GM19099 (cell line): ENCODE results near the gene FGR.

ENCODE experiments used
- POLR2A ChIP-seq: IDR thresholded peaks from 3 replicates; pipeline ENCODE4 v1.6.1; 2011; ENCODE audit warnings: low read depth; ENCODE audit not compliant: insufficient read length; ENCODE audit errors: extremely low read depth

The FGR gene

GRCh38 chr1:27592931-27593677 is 41.9 kb downstream of the FGR start:
- TF ChIP-seq POLR2A, result no peak

GRCh38 chr1:27592232-27592930 is 42.6 kb downstream of the FGR start:
- no peak for TF ChIP-seq POLR2A

- no peak for TF ChIP-seq POLR2A
Observed at GRCh38 chr1:27591622-27592021, 43.4 kb downstream of the FGR start.

DNA sequence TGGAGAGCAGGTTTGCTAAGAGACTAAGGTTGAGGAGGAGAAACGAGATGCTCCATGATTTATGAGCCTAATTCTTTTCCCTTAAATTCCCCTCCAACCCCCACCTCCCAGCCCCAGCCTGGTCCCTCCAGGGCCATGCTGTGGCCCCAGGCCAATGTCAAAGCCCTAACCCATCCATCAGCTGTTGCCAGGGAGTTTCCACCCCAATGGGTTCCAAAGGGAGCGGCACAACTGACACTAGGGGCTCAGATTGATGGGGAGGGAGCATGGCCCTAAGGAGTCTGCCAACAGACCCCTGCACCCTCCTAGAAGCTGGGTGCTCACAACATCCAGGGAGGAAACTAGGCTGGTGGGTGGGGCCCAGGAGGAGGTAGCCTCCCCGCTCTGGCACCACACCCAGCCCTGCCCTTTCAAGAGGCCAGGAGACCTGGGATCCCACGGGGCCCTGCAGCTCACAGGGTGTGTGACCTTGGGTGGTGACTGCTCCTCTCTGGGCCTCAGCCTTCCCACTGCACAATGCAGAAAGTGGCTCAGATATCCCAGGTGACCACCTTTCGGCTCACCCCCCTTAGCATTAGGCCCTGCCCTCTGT is 44.0 kb downstream of the FGR start:
- no peak for TF ChIP-seq POLR2A

DNA sequence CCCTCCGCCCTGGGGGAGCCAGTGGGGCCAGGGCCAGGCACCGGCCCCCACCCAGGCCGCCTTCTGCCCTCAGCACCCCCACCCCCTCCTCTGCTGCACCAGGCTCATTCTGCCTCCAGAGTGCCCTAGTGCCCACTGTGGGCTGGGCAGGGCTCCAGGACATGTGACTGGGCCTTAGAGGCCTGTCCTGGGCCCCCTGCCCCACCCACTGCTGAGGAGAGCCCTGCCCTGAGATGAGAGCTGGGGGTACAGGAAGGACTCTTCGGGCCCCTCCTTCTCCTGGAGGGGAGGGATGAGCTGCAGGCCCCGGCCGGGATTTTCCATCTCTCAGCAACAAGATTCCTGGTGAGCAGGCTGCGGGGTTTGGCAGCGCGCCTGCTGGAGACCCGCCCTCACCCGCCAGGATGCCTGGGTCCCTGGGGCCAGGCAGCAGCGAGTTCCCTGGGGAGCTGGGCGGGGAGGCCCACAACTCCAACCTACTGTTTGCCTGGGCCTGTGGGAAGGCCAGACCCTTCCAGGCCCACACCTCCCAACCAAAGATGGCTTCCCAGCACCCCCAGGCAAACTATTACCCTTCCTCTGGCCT is 45.1 kb downstream of the FGR start:
- no peak for TF ChIP-seq POLR2A

DNA sequence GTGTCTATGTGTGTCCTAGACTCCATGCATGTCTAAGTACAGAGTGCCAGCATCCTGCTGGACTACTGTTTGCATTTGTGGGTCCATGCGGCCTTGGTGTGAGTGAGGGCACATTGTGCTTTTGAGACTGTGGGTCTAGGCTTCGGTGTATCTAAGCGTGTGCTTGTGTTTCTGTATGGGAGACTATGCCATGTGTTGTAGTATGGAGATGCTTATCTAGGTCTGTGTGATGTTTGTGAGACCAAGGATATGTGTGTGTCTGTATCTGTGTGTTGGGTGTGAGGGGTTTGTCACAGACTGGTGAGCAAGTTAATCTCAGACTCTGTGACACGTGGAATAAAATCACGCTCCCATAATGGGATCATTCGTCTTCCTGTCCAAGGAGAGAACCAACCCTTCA is 45.5 kb downstream of the FGR start:
- no peak for TF ChIP-seq POLR2A

DNA sequence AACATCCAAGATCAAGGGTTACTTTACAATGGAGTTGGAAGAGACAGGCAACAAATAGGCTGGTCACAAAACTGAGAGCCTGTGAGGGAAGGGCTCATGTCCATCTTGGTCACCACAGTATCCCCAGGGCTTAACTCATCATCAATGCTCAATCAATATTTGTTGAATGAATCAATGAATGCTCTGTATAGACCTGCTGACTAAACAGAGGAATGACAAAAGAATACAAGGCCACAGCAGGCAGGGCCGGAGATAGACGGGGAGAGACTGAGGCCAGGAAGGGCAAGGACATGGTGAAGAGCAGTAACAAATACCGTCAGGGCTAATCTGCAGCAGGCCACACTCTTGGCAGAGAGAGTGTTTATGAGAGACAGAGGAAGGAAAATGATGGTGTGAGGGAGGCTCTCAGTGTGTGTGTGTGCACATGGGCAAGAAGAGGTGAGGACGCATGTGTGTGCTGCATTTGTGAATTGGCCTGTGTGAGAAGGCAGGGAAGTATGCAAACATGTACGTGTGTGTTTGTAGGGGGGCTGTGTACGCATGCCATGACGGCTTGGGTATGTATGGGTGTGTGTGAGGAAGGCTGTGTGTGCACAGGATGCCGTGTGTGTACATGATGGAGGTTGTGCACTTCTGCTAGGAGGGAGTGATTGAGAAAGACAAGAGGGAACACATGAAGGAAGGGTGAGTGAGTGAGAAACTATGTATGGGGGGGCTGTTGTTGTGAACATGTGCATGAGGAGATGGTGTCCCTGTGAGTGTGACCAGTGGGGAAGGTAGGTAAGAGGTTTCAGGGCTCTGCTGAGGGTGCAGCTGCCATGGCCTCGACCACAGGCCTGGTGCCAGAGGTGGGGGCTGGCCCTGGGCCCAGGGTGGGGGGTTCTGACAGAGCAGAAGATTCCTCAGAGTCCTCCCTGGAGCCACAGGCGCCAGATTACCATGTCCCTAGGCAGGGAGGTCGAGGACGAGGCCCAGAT is 46.4 kb downstream of the FGR start:
- TF ChIP-seq POLR2A, result no peak

DNA sequence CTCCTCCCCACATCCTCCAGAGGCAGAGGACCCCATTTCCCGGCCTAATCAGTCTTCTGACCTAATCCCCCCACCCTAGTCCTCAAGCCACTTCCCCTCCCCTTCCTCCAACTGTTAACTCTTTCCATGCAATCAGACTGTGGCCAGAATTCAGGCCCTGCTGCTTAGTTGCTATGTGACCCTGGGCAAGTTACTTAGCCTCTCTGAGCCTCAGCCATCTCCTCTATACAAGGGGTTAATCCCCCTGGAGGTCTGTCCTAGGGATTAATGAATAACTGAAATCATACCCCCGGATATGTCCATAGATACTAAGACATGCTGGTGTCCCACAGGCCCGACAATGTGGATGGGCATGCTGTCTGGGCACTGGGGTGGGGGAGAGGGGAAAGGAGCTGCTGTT is 49.3 kb downstream of the FGR start:
- no peak for TF ChIP-seq POLR2A

DNA sequence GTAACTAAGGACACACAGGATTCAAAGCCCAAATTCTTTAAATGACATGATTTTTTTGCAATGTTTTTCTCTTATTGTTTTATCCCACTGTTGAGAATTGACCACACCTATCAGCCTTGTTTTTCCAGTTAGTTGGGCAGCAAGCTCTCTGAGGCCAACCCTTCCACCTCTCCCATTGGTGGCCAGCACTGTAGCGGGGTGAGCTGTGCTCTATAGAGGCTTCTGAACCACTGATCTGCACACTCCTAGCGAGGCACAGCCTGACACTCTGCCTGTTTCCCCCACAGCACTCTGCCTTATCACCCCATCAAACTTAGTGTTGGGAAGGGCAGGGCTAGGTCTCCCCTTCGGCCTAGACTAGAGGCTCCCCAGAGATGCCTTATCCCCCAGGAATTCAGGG is 50.5 kb downstream of the FGR start:
- TF ChIP-seq POLR2A, result no peak

DNA sequence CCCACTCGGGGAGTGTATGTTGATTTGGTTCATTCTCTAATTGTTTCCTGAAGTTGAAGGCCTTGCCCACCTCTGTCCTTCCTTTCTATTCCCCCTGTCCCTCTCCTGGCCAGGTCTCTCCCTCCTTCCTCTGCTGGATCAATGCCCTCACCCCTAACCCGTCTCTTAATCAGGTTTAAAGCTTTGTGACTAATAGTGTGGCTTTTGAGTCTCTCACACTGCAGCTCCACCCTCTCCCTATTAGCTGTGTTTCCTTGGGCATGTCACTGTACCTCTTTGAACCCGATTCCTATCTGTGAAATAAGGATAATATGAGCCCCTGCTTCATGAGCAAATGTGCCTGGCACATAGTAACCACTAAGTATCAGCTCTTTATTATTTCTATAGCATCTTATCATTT is 51.5 kb downstream of the FGR start:
- no peak for TF ChIP-seq POLR2A

DNA sequence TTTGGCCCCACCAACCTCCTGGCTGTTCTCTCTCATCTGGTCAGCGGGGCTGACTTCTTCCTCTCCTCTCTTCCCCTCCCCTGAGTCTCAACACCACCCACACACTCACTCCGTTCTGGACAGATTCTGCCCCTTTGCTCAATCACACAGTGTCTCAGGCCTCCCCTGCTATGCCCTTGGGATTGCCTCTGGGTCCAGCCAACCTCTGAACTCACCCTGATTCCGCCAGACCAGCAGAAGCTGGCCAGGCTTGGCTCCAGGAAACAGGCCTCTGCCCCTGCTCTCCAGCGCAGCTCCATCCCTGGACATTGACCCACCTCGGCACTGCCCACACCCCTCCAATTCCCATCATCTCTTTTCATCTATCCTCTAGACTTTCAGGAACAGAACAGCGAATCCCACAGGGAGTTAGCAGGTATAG is 53.2 kb downstream of the FGR start:
- TF ChIP-seq POLR2A, result no peak

DNA sequence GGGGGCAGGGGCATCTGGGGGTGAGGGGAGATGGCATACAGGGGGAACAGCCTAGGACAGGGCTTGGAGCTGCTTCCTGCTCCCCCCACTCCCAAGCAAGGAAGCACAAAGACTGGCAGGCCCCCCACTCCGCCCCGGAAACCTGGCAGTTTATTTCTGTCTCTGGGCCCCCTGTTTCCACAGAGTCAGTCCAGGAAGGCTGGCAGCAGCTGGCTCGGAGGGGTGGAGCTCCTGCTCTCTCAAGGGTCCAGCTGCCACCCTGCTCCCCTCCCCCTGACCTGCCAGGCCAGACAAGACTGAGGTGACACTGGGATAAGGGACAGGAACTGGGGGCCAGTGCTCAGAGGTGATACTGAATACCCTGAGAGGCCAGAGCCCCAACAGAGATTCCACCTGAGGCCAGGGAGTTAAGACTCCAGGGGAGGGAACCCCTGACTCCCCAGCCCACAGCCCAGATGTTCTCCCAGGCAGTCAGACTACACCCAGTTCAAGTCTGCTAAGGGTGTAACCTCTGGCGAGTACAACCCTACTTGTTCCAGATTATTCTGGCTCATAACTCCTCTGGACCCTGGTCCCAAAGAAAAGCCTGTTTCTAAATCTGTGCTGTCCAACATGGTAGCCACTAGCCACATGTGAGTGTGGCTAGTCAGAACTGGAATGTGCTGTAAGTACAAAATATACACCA is 57.3 kb downstream of the FGR start:
- TF ChIP-seq POLR2A, result no peak

DNA sequence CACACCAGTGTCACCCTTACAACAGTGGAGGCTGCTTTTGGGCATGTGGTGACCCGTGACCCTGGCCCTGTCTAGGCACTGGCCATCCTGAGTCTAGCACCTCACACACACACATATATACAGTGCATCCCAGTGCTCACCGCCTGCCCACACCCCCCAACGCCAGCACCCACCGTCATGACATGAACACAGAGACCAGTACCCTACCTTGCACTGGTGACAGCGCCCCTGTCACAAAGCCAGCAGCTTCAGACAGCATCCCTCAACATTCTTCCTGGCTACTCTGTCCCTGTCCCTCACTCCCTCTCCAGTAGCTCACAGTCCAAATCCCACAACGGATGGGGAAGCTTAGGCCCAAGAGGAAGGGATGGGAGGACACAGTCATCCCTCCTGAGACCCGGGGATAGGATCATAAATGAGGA is 58.2 kb downstream of the FGR start:
- no peak for TF ChIP-seq POLR2A

DNA sequence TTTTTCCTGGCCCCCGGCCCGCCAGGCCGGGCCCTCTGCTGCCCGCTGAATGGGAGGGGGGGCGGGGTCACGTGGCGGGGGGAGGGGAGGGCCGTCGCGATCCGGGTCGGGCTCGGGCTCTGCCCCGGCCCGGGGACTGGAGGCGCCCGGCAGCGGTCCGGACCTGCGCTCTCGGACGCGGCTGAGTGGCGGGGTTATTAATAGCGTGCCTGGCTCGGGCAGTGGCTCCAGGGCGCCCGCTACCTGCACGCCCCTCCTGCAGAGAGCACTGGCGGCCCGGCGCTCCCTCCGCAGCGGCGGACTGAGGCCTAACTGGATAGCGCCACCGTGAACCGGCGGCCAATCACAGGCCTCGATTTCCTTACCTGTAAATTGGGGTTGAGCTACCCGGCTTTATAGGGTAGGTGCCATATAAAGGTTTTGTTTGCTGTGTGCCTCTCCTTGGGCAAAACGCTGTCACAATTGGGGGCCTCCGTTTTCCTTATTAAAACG is 59.1 kb downstream of the FGR start:
- TF ChIP-seq POLR2A, result no peak
